NCI-H524 (cell line): ENCODE results near the gene KIAA1958.

Experiments
- DNase-seq, 2 experiments: peaks; one replicate each; lab custom pipeline; 2025; lab: John Stamatoyannopoulos, UW

Gene KIAA1958

GRCh38 chr9:112529316-112529715 lies 42.7 kb downstream of the KIAA1958 start:
- DNase-seq, result no peak

GRCh38 chr9:112530751-112531205 lies 44.2 kb downstream of the KIAA1958 start:
- no peak for DNase-seq

GRCh38 chr9:112531666-112532282 lies 45.1 kb downstream of the KIAA1958 start:
- DNase-seq, result no peak

GRCh38 chr9:112532427-112532826 lies 45.8 kb downstream of the KIAA1958 start:
- peak; percentile 43 to 72 for DNase-seq

- no peak for DNase-seq
Measured at GRCh38 chr9:112533660-112534059, 47.0 kb downstream of the KIAA1958 start.

GRCh38 chr9:112535301-112535700 lies 48.7 kb downstream of the KIAA1958 start:
- DNase-seq, result no peak

GRCh38 chr9:112535811-112536210 lies 49.2 kb downstream of the KIAA1958 start:
- DNase-seq, result no peak

GRCh38 chr9:112537561-112537960 lies 50.9 kb downstream of the KIAA1958 start:
- DNase-seq, result no peak

- no peak for DNase-seq
Measured at GRCh38 chr9:112540800-112541199, 54.2 kb downstream of the KIAA1958 start.

- no peak for DNase-seq
Measured at GRCh38 chr9:112541685-112542084, 55.1 kb downstream of the KIAA1958 start.

- DNase-seq, result peak in 1 of 2 experiments; percentile 9
Measured at GRCh38 chr9:112542593-112543292, 56.1 kb downstream of the KIAA1958 start.

GRCh38 chr9:112544477-112544876 lies 57.9 kb downstream of the KIAA1958 start:
- DNase-seq, result no peak

GRCh38 chr9:112545237-112545636 lies 58.6 kb downstream of the KIAA1958 start:
- no peak for DNase-seq

- DNase-seq, result no peak
Measured at GRCh38 chr9:112546149-112547012, 59.8 kb downstream of the KIAA1958 start.

GRCh38 chr9:112548051-112548440 lies 61.4 kb downstream of the KIAA1958 start:
- no peak for DNase-seq

GRCh38 chr9:112548836-112549595 lies 62.4 kb downstream of the KIAA1958 start:
- no peak for DNase-seq

GRCh38 chr9:112550531-112550930 lies 63.9 kb downstream of the KIAA1958 start:
- no peak for DNase-seq

GRCh38 chr9:112551641-112552040 lies 65.0 kb downstream of the KIAA1958 start:
- DNase-seq, result peak; percentile 23 to 81

- no peak for DNase-seq
Measured at GRCh38 chr9:112552229-112553056, 65.8 kb downstream of the KIAA1958 start.

- no peak for DNase-seq
Measured at GRCh38 chr9:112553256-112553826, 66.7 kb downstream of the KIAA1958 start.

GRCh38 chr9:112554516-112554915 lies 67.9 kb downstream of the KIAA1958 start:
- DNase-seq, result no peak
